Measurements from ENCODE around the gene PIANP. TPM values are rescaled to one million over a fixed set of nuclear protein-coding genes. Genes with fewer than 3 reads are reported as not detected.
A peak's percentile ranks its signal among the peaks of the same experiment; 100 is the strongest.
"Not testable (repeated sequence)": the region's sequence is repeated elsewhere in the genome, so short reads cannot be mapped to it uniquely, and the experiment has no call there.

The PIANP gene
- polyA plus RNA-seq, 6 donors from 2014 or later = not detected

DNA sequence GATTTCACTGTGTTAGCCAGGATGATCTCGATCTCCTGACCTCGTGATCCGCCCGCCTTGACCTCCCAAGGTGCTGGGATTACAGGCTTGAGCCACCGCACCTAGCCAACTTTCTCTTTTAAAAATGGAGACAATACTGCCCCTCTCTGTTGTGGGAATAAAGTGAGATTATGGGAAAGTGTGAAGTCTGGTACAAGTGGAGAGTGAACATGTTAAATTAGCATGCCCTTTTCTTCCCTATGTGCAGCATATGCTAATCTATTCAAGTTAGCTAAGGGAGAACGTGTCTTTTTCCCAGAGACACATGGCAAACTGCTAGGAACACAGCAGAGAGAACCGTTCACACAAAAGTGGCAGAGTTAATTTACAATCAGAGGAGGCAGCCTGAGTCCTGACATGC, 24.7 kb upstream of the PIANP start:
- ATAC-seq (ENCODE audit: low read depth in 2 of 2) (no peak), DNase-seq (no peak)
- Mint-ChIP-seq H3K4me1 (peaks cover 20 to 29% (median 23%) of the 10 kb centered on the region in 3 donors), H3K4me3 (peak overlapping the region in 5 of 8 donors; percentile 63 to 94 (median 84)), H3K27me3 (peaks cover 0 to 4% (median 0%) of the 10 kb centered on the region in 3 donors), H3K9me3 (peaks cover 0 to 3% (median 0%) of the 10 kb centered on the region in 7 donors), H3K36me3 (peaks cover 0 to 18% of the 10 kb centered on the region in 2 donors), H3K27ac (peak overlapping the region in 3 of 6 donors; percentile 49 to 78 (median 57))

- H3K36me3 Mint-ChIP-seq = peaks cover 0 to 8% of the 10 kb centered on the region in 2 donors
- peak; percentile 19 to 24 for ATAC-seq (ENCODE audit: low read depth in 2 of 2)
- H3K9me3 Mint-ChIP-seq = peaks cover 0 to 3% (median 0%) of the 10 kb centered on the region in 7 donors
- peaks cover 0 to 4% (median 0%) of the 10 kb centered on the region in 3 donors for H3K27me3 Mint-ChIP-seq
- H3K27ac Mint-ChIP-seq = peak overlapping the region; percentile 87 to 99 (median 96)
- H3K4me1 Mint-ChIP-seq = peaks cover 20 to 29% (median 21%) of the 10 kb centered on the region in 3 donors
- peak overlapping the region; percentile 81 to 97 (median 94) for H3K4me3 Mint-ChIP-seq
- DNase-seq = peak; percentile 44
Observed at GRCh38 chr12:6724409-6724797, 23.8 kb upstream of the PIANP start.

- H3K9me3 Mint-ChIP-seq = peaks cover 0 to 3% (median 0%) of the 10 kb centered on the region in 7 donors
- H3K4me1 Mint-ChIP-seq = peaks cover 20 to 29% (median 21%) of the 10 kb centered on the region in 3 donors
- peak within 1 kb of the TSS; percentile 81 to 97 (median 94) for H3K4me3 Mint-ChIP-seq
- peak; percentile 97 for DNase-seq
- peak within 1 kb of the TSS; percentile 87 to 99 (median 96) for H3K27ac Mint-ChIP-seq
- peak; percentile 88 to 89 for ATAC-seq (ENCODE audit: low read depth in 2 of 2)
- peaks cover 0 to 8% of the 10 kb centered on the region in 2 donors for H3K36me3 Mint-ChIP-seq
- H3K27me3 Mint-ChIP-seq = peaks cover 0 to 4% (median 0%) of the 10 kb centered on the region in 3 donors
Observed at GRCh38 chr12:6723607-6724408, 23.2 kb upstream of the PIANP start, which contains the start of gene COPS7A. COPS7A (plus strand) TSS chr12:6724046; CDS start chr12:6724657, 611 bp downstream.

GRCh38 chr12:6722863-6723262, 22.2 kb upstream of the PIANP start:
- peaks cover 20 to 29% (median 21%) of the 10 kb centered on the region in 3 donors for H3K4me1 Mint-ChIP-seq
- H3K9me3 Mint-ChIP-seq = peaks cover 0 to 3% (median 0%) of the 10 kb centered on the region in 7 donors
- peak overlapping the region in 1 of 6 donors; percentile 27 for H3K27ac Mint-ChIP-seq
- H3K27me3 Mint-ChIP-seq = peaks cover 0 to 4% (median 0%) of the 10 kb centered on the region in 3 donors
- peak overlapping the region in 1 of 8 donors; percentile 84 for H3K4me3 Mint-ChIP-seq
- DNase-seq (no peak), ATAC-seq (ENCODE audit: low read depth in 2 of 2) (no peak)
- H3K36me3 Mint-ChIP-seq = peaks cover 0 to 8% of the 10 kb centered on the region in 2 donors

DNA sequence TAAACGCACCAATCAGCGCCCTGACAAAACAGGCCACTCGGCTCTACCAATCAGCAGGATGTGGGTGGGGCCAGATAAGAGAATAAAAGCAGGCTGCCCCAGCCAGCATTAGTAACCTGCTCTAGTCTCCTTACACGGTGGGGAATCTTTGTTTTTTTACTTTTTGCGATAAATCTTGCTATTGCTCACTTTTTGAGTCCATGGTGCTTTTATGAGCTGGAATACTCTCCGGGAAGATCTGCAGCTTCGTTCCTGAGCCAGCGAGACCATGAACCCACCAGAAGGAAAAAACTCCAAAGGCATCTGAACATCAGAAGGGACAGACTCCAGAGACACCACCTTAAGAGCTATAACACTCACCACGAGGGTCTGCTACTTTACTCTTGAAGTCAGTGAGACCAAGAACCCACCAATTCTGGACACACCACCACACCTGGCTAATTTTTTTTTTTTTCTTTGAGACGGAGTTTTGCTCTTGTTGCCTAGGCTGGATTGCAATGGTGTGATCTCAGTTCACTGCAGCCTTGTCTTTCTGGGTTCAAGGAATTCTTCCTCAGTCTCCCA, 16.3 kb upstream of the PIANP start:
- no peaks in the 10 kb centered on the region for H3K4me1 Mint-ChIP-seq
- H3K4me3 Mint-ChIP-seq = no peak overlapping the region
- no peak for DNase-seq
- no peaks in the 10 kb centered on the region for H3K36me3 Mint-ChIP-seq
- ATAC-seq (ENCODE audit: low read depth in 2 of 2) = no peak
- H3K27me3 Mint-ChIP-seq = peaks cover 0 to 9% (median 7%) of the 10 kb centered on the region in 3 donors
- no peak overlapping the region for H3K27ac Mint-ChIP-seq
- H3K9me3 Mint-ChIP-seq = no peaks in the 10 kb centered on the region

- H3K27ac Mint-ChIP-seq; H3K9me3 Mint-ChIP-seq; H3K36me3 Mint-ChIP-seq; H3K4me3 Mint-ChIP-seq; ATAC-seq (ENCODE audit: low read depth in 2 of 2); DNase-seq; H3K27me3 Mint-ChIP-seq; H3K4me1 Mint-ChIP-seq: not testable (repeated sequence)
Observed at GRCh38 chr12:6716031-6716873, 15.6 kb upstream of the PIANP start.

- Mint-ChIP-seq H3K4me3 (peak overlapping the region in 2 of 8 donors; percentile 45 to 53), H3K36me3 (peaks cover 0 to 5% of the 10 kb centered on the region in 2 donors), H3K27ac (peak overlapping the region in 1 of 6 donors; percentile 13), H3K9me3 (no peaks in the 10 kb centered on the region), H3K4me1 (peaks cover 0 to 8% (median 7%) of the 10 kb centered on the region in 3 donors), H3K27me3 (peaks cover 23 to 45% (median 25%) of the 10 kb centered on the region in 3 donors)
- DNase-seq = no peak
- ATAC-seq (ENCODE audit: low read depth in 2 of 2) = no peak
Observed at GRCh38 chr12:6708960-6709394, 8.4 kb upstream of the PIANP start.

GRCh38 chr12:6708351-6708750, 7.7 kb upstream of the PIANP start:
- H3K27ac Mint-ChIP-seq; H3K9me3 Mint-ChIP-seq; ATAC-seq (ENCODE audit: low read depth in 2 of 2): not testable (repeated sequence)

DNA sequence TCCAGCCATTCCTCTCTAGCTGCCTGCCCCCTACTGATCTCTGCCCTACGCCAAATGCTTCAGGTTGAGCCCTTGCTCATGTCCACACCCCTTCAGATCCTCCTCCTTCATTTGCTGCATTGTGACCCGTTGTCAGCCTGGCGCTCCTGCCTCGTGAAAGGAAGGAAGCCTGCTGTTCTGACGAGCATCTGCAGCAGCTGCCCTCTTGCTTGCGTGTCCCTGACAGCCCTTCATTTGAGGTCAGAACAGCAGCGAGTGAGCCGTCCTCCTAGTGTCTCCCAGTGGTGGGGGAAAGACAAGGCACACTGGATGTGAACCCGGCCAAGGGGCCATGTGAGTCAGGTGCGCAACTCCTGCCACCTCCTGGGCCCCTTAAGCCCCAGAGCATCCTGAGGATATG, 3.0 kb upstream of the PIANP start:
- peak overlapping the region in 5 of 8 donors; percentile 2 to 70 (median 61) for H3K4me3 Mint-ChIP-seq
- H3K4me1 Mint-ChIP-seq = peaks cover 26 to 28% (median 28%) of the 10 kb centered on the region in 3 donors
- H3K27me3 Mint-ChIP-seq = peaks cover 32 to 59% (median 45%) of the 10 kb centered on the region in 3 donors
- no peaks in the 10 kb centered on the region for H3K9me3 Mint-ChIP-seq
- peaks cover 0 to 16% of the 10 kb centered on the region in 2 donors for H3K36me3 Mint-ChIP-seq
- DNase-seq (no peak), ATAC-seq (ENCODE audit: low read depth in 2 of 2) (no peak)
- H3K27ac Mint-ChIP-seq = no peak overlapping the region

More at GRCh38 chr12:6708351-6708750, 7.7 kb upstream of the PIANP start:
- peaks cover 4 to 10% (median 8%) of the 10 kb centered on the region in 3 donors for H3K4me1 Mint-ChIP-seq
- peaks cover 28 to 51% (median 32%) of the 10 kb centered on the region in 3 donors for H3K27me3 Mint-ChIP-seq
- not testable (repeated sequence) for DNase-seq, H3K4me3 Mint-ChIP-seq, H3K36me3 Mint-ChIP-seq

GRCh38 chr12:6701078-6701768, 608 bp upstream of the PIANP start:
- ATAC-seq (ENCODE audit: low read depth in 2 of 2) = no peak
- Mint-ChIP-seq H3K27me3 (peaks cover 32 to 49% (median 45%) of the 10 kb centered on the region in 3 donors), H3K27ac (peak overlapping the region in 4 of 6 donors; percentile 27 to 91 (median 74)), H3K9me3 (no peaks in the 10 kb centered on the region), H3K4me3 (peak overlapping the region; percentile 64 to 91 (median 82)), H3K36me3 (peaks cover 0 to 16% of the 10 kb centered on the region in 2 donors), H3K4me1 (peaks cover 49 to 52% (median 51%) of the 10 kb centered on the region in 3 donors)
- DNase-seq = no peak

GRCh38 chr12:6699989-6700645, 498 bp downstream of the PIANP start:
- H3K36me3 Mint-ChIP-seq = peaks cover 0 to 16% of the 10 kb centered on the region in 2 donors
- H3K9me3 Mint-ChIP-seq = no peaks in the 10 kb centered on the region
- peak overlapping the region; percentile 62 to 88 (median 80) for H3K4me3 Mint-ChIP-seq
- peak overlapping the region in 3 of 6 donors; percentile 24 to 88 (median 38) for H3K27ac Mint-ChIP-seq
- peaks cover 29 to 43% (median 39%) of the 10 kb centered on the region in 3 donors for H3K27me3 Mint-ChIP-seq
- H3K4me1 Mint-ChIP-seq = peaks cover 60 to 61% (median 60%) of the 10 kb centered on the region in 3 donors
- DNase-seq (no peak), ATAC-seq (ENCODE audit: low read depth in 2 of 2) (peak in 1 of 2 donors; percentile 5)
